HCT116 (cell line): ENCODE measurements around the gene ATP11B.

Experiments
- CBX3 ChIP-seq: IDR thresholded peaks from 2 replicates; pipeline ENCODE4 v1.6.1; 2012; ENCODE audit warnings: low read depth
- CTCF ChIP-seq, 3 experiments: fragments of 200-600 bp in 1 of 3; sonication (generic) in 1 of 3; IDR thresholded peaks in 2 of 3; conservative IDR thresholded peaks in 1 of 3; 2 replicates each; pipeline ENCODE4 v1.5.1; 2012 to 2017; ENCODE audit warnings: low read depth in 2 of 3, low read length in 2 of 3, antibody characterized with exemption in 1 of 3, borderline replicate concordance in 1 of 3, control low read depth in 1 of 3, mild to moderate bottlenecking in 1 of 3, mixed read lengths in 1 of 3, mixed run types in 1 of 3, moderate library complexity in 1 of 3; ENCODE audit not compliant: insufficient read depth in 1 of 3
- EGR1 ChIP-seq: IDR thresholded peaks from 2 replicates; pipeline ENCODE4 v1.6.1; 2012; ENCODE audit warnings: low read depth
- EZH2 ChIP-seq: fragments of 200-600 bp; sonication (generic); IDR thresholded peaks from 2 replicates; pipeline ENCODE4 v1.6.1; 2017; ENCODE audit warnings: antibody characterized with exemption, mixed run types
- EZH2phosphoT487 ChIP-seq: fragments of 200-600 bp; IDR thresholded peaks from 2 replicates; pipeline ENCODE4 v1.6.1; 2018; ENCODE audit warnings: antibody characterized with exemption, borderline replicate concordance
- JUND ChIP-seq: IDR thresholded peaks from 2 replicates; pipeline ENCODE4 v1.6.1; 2012
- POLR2A ChIP-seq: IDR thresholded peaks from 2 replicates; pipeline ENCODE4 v1.7.0; 2011; ENCODE audit warnings: borderline replicate concordance; ENCODE audit not compliant: insufficient read depth, insufficient read length; ENCODE audit errors: extremely low read depth
- POLR2AphosphoS5 ChIP-seq: IDR thresholded peaks from 2 replicates; pipeline ENCODE4 v1.6.1; 2011; ENCODE audit warnings: mild to moderate bottlenecking, low read depth, low read length, moderate library complexity
- REST ChIP-seq: IDR thresholded peaks from 2 replicates; pipeline ENCODE4 v1.6.1; 2012; ENCODE audit warnings: low read depth
- SIN3A ChIP-seq: IDR thresholded peaks from 2 replicates; pipeline ENCODE4 v1.6.1; 2012; ENCODE audit warnings: low read depth
- SRF ChIP-seq: IDR thresholded peaks from 2 replicates; pipeline ENCODE4 v1.6.1; 2012; ENCODE audit warnings: low read depth
- ZFX ChIP-seq: fragments of 450-650 bp; IDR thresholded peaks from 2 replicates; pipeline ENCODE4 v1.6.1; 2017

GRCh38 chr3:182763896-182764295 is 29.4 kb upstream of the ATP11B start:
- TF ChIP-seq REST (no peak), SRF (no peak), CTCF (IDR thresholded peaks at IDR 0.05 in 2 of 3, conservative IDR thresholded peaks at IDR 0.05 in 1 of 3; ENCODE audit: borderline replicate concordance in 1 of 3, insufficient read depth in 1 of 3, low read depth in 2 of 3, low read length in 2 of 3) (no peak), POLR2A (no peak), CBX3 (no peak), JUND (no peak), SIN3A (no peak), EZH2 (no peak), EZH2phosphoT487 (no peak), EGR1 (no peak), POLR2AphosphoS5 (no peak), ZFX (no peak)
